Muscle layer of duodenum (tissue), 2 donors: ENCODE measurements around the gene CFAP47.
"Not testable (repeated sequence)": the region's sequence is repeated elsewhere in the genome, so short reads cannot be mapped to it uniquely, and the experiment has no call there.

Source experiments
- H3K27ac ChIP-seq: one replicate; pipeline ENCODE4 v1.7.0; 2013; ENCODE audit warnings: mild to moderate bottlenecking, low read length
- H3K27me3 ChIP-seq: one replicate; pipeline ENCODE4 v1.7.0; 2013; ENCODE audit warnings: low read depth, mild to moderate bottlenecking, control low read depth, low read length
- H3K36me3 ChIP-seq, 2 donors: one replicate each; pipeline ENCODE4 v1.7.0; 2013; ENCODE audit warnings: low read length in 2 of 2, control low read depth in 1 of 2, mild to moderate bottlenecking in 1 of 2; ENCODE audit not compliant: insufficient read depth in 2 of 2, control insufficient read depth in 1 of 2
- H3K4me1 ChIP-seq, 2 donors: one replicate each; pipeline ENCODE4 v1.7.0; 2013; ENCODE audit warnings: low read length in 2 of 2, mild to moderate bottlenecking in 2 of 2, control low read depth in 1 of 2, moderate library complexity in 1 of 2; ENCODE audit not compliant: insufficient read depth in 2 of 2, control insufficient read depth in 1 of 2
- H3K4me3 ChIP-seq, 2 donors: one replicate each; pipeline ENCODE4 v1.7.0; 2013; ENCODE audit warnings: low read length in 2 of 2, low read depth in 1 of 2, mild to moderate bottlenecking in 1 of 2
- H3K9me3 ChIP-seq, 2 donors: one replicate each; pipeline ENCODE4 v1.7.0; 2013; ENCODE audit warnings: low read length in 2 of 2, control low read depth in 1 of 2, mild to moderate bottlenecking in 1 of 2; ENCODE audit not compliant: control insufficient read depth in 1 of 2
- donor health status: healthy.

Gene CFAP47, protein sequence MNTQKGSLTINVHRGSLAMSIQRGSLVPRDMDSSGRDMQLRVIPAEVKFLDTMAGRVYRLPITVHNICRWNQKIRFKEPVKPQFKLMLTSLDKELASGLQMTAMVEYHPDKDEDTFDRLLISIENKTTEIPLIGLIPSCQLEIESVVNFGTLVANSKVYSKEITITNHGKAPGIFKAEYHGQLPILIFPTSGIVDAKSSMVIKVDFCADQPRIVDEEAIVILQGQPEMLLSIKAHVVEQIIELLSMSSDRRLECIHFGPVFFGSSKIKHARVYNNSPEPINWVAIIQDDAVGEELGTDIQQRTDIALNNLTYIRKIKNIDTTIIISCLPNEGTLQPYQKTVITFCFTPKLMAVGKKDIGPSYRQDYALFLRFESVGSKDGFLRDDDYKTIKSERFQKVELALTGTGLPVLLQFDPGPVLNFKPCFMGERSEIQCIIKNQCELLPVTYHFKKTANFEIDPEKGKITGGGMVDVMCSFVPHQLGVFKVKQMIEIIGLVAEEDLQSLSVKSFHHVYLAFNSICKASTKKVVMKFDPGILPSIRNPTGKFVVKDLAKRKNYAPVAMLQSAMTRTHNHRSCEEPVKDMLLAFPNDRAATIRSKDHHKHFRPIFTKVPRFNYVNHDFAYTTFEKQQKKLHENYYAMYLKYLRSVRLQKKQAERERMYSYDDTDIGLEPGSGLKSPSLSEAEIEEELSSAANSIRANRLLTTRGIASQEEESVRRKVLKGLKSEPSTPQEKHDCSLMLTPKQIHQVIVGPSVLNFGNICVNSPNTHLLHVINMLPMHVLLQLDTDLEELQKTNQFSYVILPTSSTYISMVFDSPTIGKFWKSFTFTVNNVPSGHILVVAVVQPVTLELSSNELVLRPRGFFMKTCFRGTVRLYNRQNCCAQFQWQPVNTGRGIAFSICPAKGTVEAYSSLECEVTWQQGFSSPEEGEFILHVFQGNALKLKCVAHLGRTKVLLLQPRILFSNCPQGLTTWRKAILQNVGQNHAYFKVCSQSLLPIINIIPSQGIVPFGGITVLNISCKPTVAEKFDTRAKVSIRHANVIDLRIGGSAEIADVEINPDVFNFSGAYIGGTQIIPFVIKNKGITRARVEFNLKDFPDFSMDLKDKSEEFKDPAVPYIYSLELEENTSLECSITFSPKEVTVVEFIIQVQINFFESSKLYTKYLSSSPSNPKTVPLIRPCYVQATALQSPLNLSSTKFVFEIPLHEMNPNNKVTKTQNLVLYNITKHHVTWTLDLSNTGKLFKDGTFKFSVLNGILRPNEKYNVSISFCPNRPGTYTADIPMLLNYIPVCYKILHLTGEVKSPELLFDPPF (N-terminal part only)

DNA sequence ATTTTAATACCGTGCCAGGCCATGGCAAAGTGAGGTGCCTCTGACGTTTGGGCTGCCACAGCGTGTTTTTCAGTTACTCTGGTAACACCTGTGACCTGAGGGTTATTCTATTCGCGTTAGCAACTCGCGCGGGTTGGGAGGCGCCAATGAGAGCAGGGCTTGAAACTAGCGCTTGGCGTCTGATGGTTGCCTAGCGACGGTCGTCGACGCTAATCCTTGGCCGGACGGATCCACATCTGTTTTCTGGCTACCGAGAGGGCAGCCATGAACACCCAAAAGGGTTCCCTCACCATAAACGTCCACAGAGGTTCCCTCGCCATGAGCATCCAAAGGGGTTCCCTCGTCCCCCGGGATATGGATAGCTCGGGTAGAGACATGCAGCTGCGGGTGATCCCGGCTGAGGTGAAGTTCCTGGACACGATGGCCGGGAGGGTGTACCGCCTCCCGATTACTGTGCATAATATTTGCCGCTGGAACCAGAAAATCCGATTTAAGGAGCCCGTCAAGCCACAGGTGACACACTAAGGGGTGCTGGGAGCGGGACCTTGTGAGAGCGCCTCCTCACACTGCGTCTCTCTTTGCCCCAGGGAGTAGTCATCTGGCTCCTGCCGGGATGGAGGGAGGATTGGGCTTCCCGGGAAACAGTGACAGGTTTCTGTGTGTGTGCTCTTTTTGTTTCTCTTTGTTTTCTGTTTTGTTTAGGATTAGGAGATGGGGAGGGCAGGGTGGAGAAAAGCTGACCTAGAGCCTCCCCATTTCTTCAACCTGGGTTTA lies at the start of gene CFAP47:
Gene CFAP47 (plus strand): TSS at position 199 of the 774 bp plus-strand sequence. CDS start 66 bp downstream, at position 265.
- Histone ChIP-seq H3K27me3 (no peaks in the 10 kb centered on the region), H3K27ac (no peak within 1 kb of the TSS), H3K36me3 (no peaks in the 10 kb centered on the region), H3K4me3 (peak within 1 kb of the TSS; percentile 46 to 52), H3K9me3 (no peaks in the 10 kb centered on the region), H3K4me1 (no peaks in the 10 kb centered on the region)

DNA sequence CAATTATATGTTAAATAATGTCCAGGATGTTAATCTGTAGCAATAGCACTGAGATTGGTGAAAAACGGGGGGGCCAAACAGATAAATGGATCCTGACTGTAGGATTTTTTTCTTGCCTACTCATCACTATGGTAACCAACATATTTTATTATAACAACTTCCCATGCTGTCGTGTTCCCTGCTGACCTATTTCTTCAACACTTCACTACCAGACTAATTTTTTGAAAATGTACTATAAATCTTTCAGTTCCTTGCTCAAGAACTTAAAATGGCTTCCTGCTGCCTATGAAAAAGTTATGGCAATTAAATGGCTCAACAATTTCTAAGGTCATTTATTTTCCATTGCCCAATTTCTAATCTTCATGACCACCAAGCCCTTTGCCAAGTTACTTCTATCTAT lies 38.9 kb upstream of the CFAP47 start:
- Histone ChIP-seq H3K36me3 (no peaks in the 10 kb centered on the region), H3K4me3 (no peak overlapping the region), H3K9me3 (no peaks in the 10 kb centered on the region), H3K4me1 (no peaks in the 10 kb centered on the region), H3K27me3 (no peaks in the 10 kb centered on the region), H3K27ac (no peak overlapping the region)

DNA sequence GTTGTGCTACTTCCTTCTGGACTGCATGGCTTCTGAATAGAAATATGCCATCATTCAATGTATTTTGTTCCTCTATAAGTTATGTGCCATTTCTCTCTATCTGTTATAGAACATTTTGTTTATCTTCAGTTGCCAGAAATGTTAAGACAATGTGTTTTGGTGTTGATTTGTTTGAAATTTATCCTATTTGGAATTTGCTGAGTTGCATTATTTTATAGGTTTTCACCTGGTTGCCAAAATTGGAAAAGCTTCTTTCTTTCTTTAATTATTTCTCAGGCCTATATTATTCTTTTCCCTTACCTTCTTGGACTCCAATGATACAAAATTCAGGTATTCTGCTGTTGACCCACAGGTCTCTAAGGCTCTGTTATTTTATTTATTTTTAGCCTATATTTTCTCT lies 33.4 kb upstream of the CFAP47 start:
- Histone ChIP-seq H3K4me1 (no peaks in the 10 kb centered on the region), H3K27ac (no peak overlapping the region), H3K27me3 (no peaks in the 10 kb centered on the region), H3K36me3 (no peaks in the 10 kb centered on the region), H3K9me3 (no peaks in the 10 kb centered on the region), H3K4me3 (no peak overlapping the region)

DNA sequence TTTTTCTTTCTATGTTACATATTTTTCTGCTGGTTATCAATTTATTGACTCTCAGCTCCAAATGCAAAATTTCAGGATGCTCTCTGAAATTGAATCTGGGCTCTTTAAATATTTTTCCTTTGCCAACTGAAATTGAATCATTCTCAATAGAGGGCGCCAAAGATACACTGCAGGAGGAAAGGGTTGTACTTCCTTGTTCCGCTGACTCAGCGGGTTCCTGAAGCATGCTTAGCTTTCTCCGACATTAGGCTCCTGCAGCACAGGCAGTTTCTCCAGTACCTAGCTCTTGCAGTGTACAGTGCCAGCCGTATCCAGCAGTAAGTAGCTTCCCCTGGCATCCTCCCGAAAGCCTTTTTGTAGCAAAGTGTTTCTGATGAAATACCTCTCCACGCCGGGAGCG lies 28.8 kb upstream of the CFAP47 start:
- Histone ChIP-seq H3K4me1 (no peaks in the 10 kb centered on the region), H3K4me3 (no peak overlapping the region), H3K36me3 (no peaks in the 10 kb centered on the region), H3K9me3 (no peaks in the 10 kb centered on the region), H3K27me3 (no peaks in the 10 kb centered on the region), H3K27ac (no peak overlapping the region)

DNA sequence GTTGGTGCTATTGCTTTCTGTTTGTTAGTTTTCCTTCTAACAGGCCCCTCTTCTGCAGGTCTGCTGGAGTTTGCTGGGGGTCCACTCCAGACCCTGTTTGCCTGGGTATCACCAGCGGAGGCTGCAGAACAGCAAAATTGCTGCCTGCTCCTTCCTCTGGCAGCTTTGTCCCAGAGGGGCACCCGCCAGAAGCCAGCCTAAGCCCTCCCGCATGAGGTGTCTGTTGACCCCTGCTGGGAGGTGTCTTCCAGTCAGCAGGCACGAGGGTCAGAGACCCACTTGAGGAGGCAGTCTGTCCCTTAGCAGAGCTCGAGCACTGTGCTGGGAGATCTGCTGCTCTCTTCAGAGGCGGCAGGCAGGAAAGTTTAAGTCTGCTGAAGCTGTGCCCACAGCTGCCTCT lies 67.3 kb downstream of the CFAP47 start:
- H3K9me3 ChIP-seq, H3K4me3 ChIP-seq, H3K27me3 ChIP-seq, H3K36me3 ChIP-seq, H3K27ac ChIP-seq, H3K4me1 ChIP-seq: not testable (repeated sequence)

DNA sequence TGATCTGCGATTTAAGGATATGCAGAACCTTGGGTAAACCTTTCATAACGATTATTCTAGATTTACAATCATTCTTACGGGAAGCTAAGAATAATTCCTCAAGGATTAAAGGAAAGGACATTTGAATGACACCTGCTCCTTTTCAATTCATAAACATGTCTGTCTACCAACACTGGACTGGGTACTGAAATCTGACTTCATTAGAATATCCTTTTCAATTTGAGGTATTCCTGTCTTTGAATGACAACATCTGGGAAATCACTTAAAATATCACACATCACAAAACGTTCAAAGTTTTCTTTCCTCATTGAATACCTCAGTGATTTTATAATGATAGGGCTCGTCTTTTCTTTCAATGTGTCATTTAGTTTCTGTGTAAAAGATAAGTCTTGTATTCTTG lies 87.7 kb downstream of the CFAP47 start:
- no peak overlapping the region for H3K4me3 ChIP-seq
- H3K27me3 ChIP-seq: no peaks in the 10 kb centered on the region
- no peaks in the 10 kb centered on the region for H3K4me1 ChIP-seq
- H3K9me3 ChIP-seq: no peaks in the 10 kb centered on the region
- H3K27ac ChIP-seq: no peak overlapping the region
- H3K36me3 ChIP-seq: no peaks in the 10 kb centered on the region

DNA sequence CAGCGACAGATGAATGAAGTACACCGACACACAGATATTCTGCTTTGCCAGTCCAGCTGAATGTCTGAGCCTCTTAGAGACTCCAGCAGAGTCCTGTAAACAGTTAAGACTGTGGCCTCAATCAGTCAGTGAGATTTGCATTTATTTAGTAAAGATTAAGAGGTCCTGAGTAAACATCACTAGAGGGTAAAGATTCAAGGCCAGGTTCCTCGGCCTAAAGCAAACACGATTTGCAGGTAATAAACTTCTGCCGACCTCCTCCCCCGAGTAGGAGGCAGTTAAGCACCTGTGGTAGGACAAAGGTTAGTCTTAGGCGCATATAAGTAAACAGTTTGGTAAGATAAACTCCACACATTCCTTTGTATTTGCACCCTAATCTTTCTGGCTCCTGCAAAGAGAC lies 99.6 kb downstream of the CFAP47 start:
- Histone ChIP-seq H3K36me3 (no peaks in the 10 kb centered on the region), H3K4me1 (no peaks in the 10 kb centered on the region), H3K27me3 (no peaks in the 10 kb centered on the region), H3K9me3 (no peaks in the 10 kb centered on the region), H3K27ac (no peak overlapping the region), H3K4me3 (no peak overlapping the region)

DNA sequence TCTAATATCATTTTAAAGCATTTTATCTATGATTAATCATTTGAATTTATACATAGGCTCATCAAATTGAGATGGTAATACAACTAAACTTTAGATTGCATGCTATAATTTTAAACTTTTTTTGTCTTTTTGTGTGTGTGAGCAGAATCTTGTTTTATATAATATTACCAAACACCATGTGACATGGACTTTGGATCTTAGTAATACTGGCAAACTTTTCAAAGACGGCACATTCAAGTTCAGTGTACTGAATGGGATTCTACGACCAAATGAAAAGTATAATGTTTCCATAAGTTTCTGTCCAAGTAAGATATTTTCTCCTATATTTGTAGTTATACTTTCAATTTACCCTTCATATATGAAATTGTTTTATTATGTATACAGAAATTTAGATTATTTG lies 116.0 kb downstream of the CFAP47 start:
- Histone ChIP-seq H3K27me3 (no peaks in the 10 kb centered on the region), H3K36me3 (no peaks in the 10 kb centered on the region), H3K4me3 (no peak overlapping the region), H3K27ac (no peak overlapping the region), H3K9me3 (no peaks in the 10 kb centered on the region), H3K4me1 (no peaks in the 10 kb centered on the region)

DNA sequence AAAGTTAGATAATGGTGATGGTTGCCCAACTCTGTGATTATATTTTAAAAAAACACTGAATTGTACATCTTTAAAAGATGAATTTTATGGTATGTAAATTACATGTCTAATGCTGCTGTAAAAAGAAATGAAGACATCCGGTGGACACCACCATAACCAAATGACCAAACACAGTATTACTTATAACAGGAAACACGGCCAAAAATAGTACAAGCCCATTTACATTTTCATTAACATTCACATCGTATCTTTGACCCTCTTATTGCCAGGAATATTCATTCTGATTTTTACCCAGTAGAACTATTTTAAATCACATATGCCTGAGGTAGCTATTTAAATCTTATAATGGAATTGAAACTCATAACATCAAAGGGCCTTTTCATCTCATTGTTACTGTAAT lies 143.2 kb downstream of the CFAP47 start:
- Histone ChIP-seq H3K9me3 (no peaks in the 10 kb centered on the region), H3K36me3 (no peaks in the 10 kb centered on the region), H3K27me3 (no peaks in the 10 kb centered on the region), H3K27ac (no peak overlapping the region), H3K4me3 (no peak overlapping the region), H3K4me1 (no peaks in the 10 kb centered on the region)

DNA sequence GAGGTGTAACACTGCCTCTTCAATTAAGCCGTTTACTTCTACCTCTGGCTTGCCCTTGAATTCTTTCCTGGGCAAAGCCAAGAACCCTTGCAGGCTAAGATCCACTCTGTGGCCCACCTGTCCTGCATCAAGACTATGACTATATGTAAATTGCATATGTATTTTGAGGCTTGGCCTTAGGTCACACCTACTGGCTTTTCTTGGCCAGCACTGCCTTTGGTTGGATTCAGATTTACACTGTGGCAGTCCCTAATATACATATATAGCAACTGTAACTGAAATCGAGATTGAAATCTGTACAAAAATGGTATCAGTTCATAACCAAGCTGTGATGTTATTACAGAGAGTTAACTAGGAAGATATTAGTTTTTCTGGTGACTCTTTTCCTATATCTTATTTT lies 151.5 kb downstream of the CFAP47 start:
- Histone ChIP-seq H3K36me3 (no peaks in the 10 kb centered on the region), H3K27ac (no peak overlapping the region), H3K9me3 (no peaks in the 10 kb centered on the region), H3K4me1 (no peaks in the 10 kb centered on the region), H3K4me3 (no peak overlapping the region), H3K27me3 (no peaks in the 10 kb centered on the region)
